Liver (tissue), 3 donors: ENCODE data around the gene BCAS4.

Experiments
- EGR1 ChIP-seq, 2 donors: IDR thresholded peaks; 2 replicates each; pipeline ENCODE4 v1.6.1; 2016 to 2018; ENCODE audit warnings: antibody characterized with exemption in 2 of 2, low read depth in 2 of 2
- GABPA ChIP-seq, 2 donors: IDR thresholded peaks in 1 of 2; conservative IDR thresholded peaks in 1 of 2; 2 replicates each; pipeline ENCODE4 v1.6.1; 2016; ENCODE audit warnings: antibody characterized with exemption in 2 of 2, mild to moderate bottlenecking in 1 of 2, moderate library complexity in 1 of 2
- HNF4G ChIP-seq: IDR thresholded peaks from 2 replicates; pipeline ENCODE4 v1.6.1; 2016; ENCODE audit warnings: antibody characterized with exemption
- JUND ChIP-seq, 2 donors: IDR thresholded peaks; 2 replicates each; pipeline ENCODE4 v1.6.1; 2016; ENCODE audit warnings: antibody characterized with exemption in 2 of 2
- NR2F2 ChIP-seq: IDR thresholded peaks from 2 replicates; pipeline ENCODE4 v1.6.1; 2016; ENCODE audit warnings: antibody characterized with exemption
- RAD21 ChIP-seq, 2 donors: IDR thresholded peaks; 2 replicates each; pipeline ENCODE4 v1.6.1; 2016; ENCODE audit warnings: antibody characterized with exemption in 2 of 2, mild to moderate bottlenecking in 2 of 2
- RXRA ChIP-seq, 2 donors: IDR thresholded peaks; 2 replicates each; pipeline ENCODE4 v1.6.1; 2017 to 2018; ENCODE audit warnings: antibody characterized with exemption in 2 of 2, mild to moderate bottlenecking in 1 of 2
- TAF1 ChIP-seq: conservative IDR thresholded peaks from 2 replicates; pipeline ENCODE4 v1.6.1; 2016; ENCODE audit warnings: antibody characterized with exemption, mild to moderate bottlenecking
- YY1 ChIP-seq: IDR thresholded peaks from 2 replicates; pipeline ENCODE4 v1.6.1; 2016; ENCODE audit warnings: antibody characterized with exemption, mild to moderate bottlenecking
- TF ChIP-seq, protein P1 (sequence below): fragments of 150-350 bp; IDR thresholded peaks from 2 replicates; pipeline ENCODE4 v1.5.1; 2017; ENCODE audit warnings: improper control_type of control experiment, low read depth, low read length; ENCODE audit not compliant: missing input control
- TF ChIP-seq, protein P2 (sequence below): IDR thresholded peaks from 2 replicates; pipeline ENCODE4 v1.6.1; 2016; ENCODE audit warnings: antibody characterized with exemption
- TF ChIP-seq, protein P3 (sequence below): IDR thresholded peaks from 2 replicates; pipeline ENCODE4 v1.6.1; 2016; ENCODE audit warnings: antibody characterized with exemption, mild to moderate bottlenecking
- TF ChIP-seq, protein P4 (sequence below): IDR thresholded peaks from 2 replicates; pipeline ENCODE4 v1.6.1; 2016; ENCODE audit warnings: antibody characterized with exemption
- donor health status: healthy.
- donor health status: healthy.

DNA sequence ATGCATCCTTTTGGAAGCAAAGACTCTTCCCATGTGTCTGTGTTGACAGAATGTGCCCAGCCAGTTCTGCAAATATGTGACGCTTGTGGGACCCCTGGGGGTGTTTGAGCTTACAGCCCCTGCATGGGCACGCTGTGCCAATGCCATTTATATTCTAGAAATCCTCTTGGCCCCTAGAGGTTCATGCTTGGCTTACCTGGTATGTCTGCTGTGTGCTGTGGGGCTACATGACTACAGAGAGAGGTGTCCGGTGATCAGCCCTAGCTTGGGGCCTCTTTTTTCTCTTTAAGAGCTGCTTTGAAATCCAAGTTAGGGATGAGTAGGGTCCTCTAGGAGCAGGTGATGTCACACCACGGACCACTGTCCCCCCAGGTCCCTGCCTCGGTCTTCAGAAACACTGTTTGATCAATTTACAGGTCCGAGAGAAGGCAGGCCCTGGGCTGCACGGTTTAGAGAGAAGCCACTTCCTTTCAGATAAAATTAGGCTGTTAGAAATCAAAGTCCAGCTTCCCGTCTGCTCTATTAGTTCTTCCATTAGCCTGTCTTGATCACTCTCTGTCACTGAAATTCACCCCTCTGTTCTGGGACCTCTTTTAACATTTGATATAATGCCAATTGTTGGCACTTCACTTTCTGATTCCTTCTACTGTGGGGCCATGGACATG lies 26.5 kb downstream of the BCAS4 start:
- TF ChIP-seq GABPA (IDR thresholded peaks at IDR 0.05 in 1 of 2, conservative IDR thresholded peaks at IDR 0.05 in 1 of 2) (no peak), NR2F2 (no peak), RXRA (IDR thresholded peaks at IDR 0.05) (no peak), HNF4G (no peak), RAD21 (IDR thresholded peaks at IDR 0.05) (no peak), TAF1 (no peak), JUND (IDR thresholded peaks at IDR 0.05) (no peak), EGR1 (IDR thresholded peaks at IDR 0.05; ENCODE audit: low read depth in 2 of 2) (no peak), YY1 (no peak)
- TF ChIP-seq, protein P1, sequence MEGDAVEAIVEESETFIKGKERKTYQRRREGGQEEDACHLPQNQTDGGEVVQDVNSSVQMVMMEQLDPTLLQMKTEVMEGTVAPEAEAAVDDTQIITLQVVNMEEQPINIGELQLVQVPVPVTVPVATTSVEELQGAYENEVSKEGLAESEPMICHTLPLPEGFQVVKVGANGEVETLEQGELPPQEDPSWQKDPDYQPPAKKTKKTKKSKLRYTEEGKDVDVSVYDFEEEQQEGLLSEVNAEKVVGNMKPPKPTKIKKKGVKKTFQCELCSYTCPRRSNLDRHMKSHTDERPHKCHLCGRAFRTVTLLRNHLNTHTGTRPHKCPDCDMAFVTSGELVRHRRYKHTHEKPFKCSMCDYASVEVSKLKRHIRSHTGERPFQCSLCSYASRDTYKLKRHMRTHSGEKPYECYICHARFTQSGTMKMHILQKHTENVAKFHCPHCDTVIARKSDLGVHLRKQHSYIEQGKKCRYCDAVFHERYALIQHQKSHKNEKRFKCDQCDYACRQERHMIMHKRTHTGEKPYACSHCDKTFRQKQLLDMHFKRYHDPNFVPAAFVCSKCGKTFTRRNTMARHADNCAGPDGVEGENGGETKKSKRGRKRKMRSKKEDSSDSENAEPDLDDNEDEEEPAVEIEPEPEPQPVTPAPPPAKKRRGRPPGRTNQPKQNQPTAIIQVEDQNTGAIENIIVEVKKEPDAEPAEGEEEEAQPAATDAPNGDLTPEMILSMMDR, result no peak
- TF ChIP-seq, protein P2, sequence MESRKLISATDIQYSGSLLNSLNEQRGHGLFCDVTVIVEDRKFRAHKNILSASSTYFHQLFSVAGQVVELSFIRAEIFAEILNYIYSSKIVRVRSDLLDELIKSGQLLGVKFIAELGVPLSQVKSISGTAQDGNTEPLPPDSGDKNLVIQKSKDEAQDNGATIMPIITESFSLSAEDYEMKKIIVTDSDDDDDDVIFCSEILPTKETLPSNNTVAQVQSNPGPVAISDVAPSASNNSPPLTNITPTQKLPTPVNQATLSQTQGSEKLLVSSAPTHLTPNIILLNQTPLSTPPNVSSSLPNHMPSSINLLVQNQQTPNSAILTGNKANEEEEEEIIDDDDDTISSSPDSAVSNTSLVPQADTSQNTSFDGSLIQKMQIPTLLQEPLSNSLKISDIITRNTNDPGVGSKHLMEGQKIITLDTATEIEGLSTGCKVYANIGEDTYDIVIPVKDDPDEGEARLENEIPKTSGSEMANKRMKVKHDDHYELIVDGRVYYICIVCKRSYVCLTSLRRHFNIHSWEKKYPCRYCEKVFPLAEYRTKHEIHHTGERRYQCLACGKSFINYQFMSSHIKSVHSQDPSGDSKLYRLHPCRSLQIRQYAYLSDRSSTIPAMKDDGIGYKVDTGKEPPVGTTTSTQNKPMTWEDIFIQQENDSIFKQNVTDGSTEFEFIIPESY, result no peak
- TF ChIP-seq, protein P3, sequence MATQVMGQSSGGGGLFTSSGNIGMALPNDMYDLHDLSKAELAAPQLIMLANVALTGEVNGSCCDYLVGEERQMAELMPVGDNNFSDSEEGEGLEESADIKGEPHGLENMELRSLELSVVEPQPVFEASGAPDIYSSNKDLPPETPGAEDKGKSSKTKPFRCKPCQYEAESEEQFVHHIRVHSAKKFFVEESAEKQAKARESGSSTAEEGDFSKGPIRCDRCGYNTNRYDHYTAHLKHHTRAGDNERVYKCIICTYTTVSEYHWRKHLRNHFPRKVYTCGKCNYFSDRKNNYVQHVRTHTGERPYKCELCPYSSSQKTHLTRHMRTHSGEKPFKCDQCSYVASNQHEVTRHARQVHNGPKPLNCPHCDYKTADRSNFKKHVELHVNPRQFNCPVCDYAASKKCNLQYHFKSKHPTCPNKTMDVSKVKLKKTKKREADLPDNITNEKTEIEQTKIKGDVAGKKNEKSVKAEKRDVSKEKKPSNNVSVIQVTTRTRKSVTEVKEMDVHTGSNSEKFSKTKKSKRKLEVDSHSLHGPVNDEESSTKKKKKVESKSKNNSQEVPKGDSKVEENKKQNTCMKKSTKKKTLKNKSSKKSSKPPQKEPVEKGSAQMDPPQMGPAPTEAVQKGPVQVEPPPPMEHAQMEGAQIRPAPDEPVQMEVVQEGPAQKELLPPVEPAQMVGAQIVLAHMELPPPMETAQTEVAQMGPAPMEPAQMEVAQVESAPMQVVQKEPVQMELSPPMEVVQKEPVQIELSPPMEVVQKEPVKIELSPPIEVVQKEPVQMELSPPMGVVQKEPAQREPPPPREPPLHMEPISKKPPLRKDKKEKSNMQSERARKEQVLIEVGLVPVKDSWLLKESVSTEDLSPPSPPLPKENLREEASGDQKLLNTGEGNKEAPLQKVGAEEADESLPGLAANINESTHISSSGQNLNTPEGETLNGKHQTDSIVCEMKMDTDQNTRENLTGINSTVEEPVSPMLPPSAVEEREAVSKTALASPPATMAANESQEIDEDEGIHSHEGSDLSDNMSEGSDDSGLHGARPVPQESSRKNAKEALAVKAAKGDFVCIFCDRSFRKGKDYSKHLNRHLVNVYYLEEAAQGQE, result no peak
- TF ChIP-seq, protein P4, sequence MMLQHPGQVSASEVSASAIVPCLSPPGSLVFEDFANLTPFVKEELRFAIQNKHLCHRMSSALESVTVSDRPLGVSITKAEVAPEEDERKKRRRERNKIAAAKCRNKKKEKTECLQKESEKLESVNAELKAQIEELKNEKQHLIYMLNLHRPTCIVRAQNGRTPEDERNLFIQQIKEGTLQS, result no peak
